Loucy (cell line): ENCODE measurements around the gene NMNAT2.

Source experiments
- H2AFZ ChIP-seq: fragments of 200-600 bp; sonication (generic); 2 replicates; pipeline ENCODE4 v1.6.0; 2016; ENCODE audit warnings: antibody characterized with exemption, mild to moderate bottlenecking, low read length, moderate library complexity
- H3F3A ChIP-seq: fragments of 200-600 bp; 2 replicates; pipeline ENCODE4 v1.6.0; 2016; ENCODE audit warnings: antibody characterized with exemption, low read depth, mild to moderate bottlenecking
- H3K27me3 ChIP-seq: fragments of 200-600 bp; sonication (generic); 2 replicates; pipeline ENCODE4 v1.6.1; 2014; ENCODE audit warnings: low read length, mild to moderate bottlenecking; ENCODE audit not compliant: insufficient read depth, poor library complexity, severe bottlenecking
- H3K36me3 ChIP-seq: fragments of 200-600 bp; sonication (generic); 2 replicates; pipeline ENCODE4 v1.6.1; 2016; ENCODE audit warnings: low read length; ENCODE audit not compliant: insufficient read depth
- H3K4me1 ChIP-seq: fragments of 200-600 bp; sonication (generic); 2 replicates; pipeline ENCODE4 v1.5.1; 2014; ENCODE audit warnings: low read length, mild to moderate bottlenecking; ENCODE audit not compliant: insufficient read depth, poor library complexity, severe bottlenecking
- H3K4me2 ChIP-seq: fragments of 200-600 bp; sonication (generic); 2 replicates; pipeline ENCODE4 v1.6.0; 2014; ENCODE audit warnings: antibody characterized with exemption, low read length, low read depth, mild to moderate bottlenecking; ENCODE audit not compliant: poor library complexity, severe bottlenecking
- H3K4me3 ChIP-seq: fragments of 200-600 bp; sonication (generic); 2 replicates; pipeline ENCODE4 v1.5.1; 2014; ENCODE audit warnings: low read length, mild to moderate bottlenecking, mixed read lengths; ENCODE audit not compliant: poor library complexity, severe bottlenecking
- H3K79me2 ChIP-seq: fragments of 200-600 bp; sonication (generic); 2 replicates; pipeline ENCODE4 v1.6.1; 2014; ENCODE audit warnings: low read length; ENCODE audit not compliant: insufficient read depth
- H3K9ac ChIP-seq: fragments of 200-600 bp; sonication (generic); 2 replicates; pipeline ENCODE4 v1.6.0; 2014; ENCODE audit warnings: mild to moderate bottlenecking, low read depth, low read length, moderate library complexity; ENCODE audit not compliant: poor library complexity, severe bottlenecking
- H3K9me2 ChIP-seq: fragments of 200-600 bp; sonication (generic); replicated peaks from 2 replicates; pipeline ENCODE4 v1.6.1; 2016; ENCODE audit warnings: low read depth, low read length, mixed read lengths
- H3K9me3 ChIP-seq: fragments of 200-600 bp; sonication (generic); 2 replicates; pipeline ENCODE4 v1.6.1; 2014; ENCODE audit warnings: mild to moderate bottlenecking, antibody characterized with exemption, low read length, low read depth; ENCODE audit not compliant: insufficient read depth
- H4K20me1 ChIP-seq: fragments of 200-600 bp; sonication (generic); 2 replicates; pipeline ENCODE4 v1.6.0; 2014; ENCODE audit warnings: antibody characterized with exemption, low read length, mild to moderate bottlenecking; ENCODE audit not compliant: insufficient read depth, poor library complexity, severe bottlenecking
- EZH2phosphoT487 ChIP-seq: fragments of 200-600 bp; IDR thresholded peaks from 2 replicates; pipeline ENCODE4 v1.6.1; 2018; ENCODE audit warnings: antibody characterized with exemption, mild to moderate bottlenecking, moderate library complexity, borderline replicate concordance
- TF ChIP-seq, protein P1 (sequence below): fragments of 200-600 bp; sonication (generic); conservative IDR thresholded peaks from 2 replicates; pipeline ENCODE4 v1.5.1; 2014; ENCODE audit warnings: mild to moderate bottlenecking, antibody characterized with exemption, low read length

NMNAT2 gene

GRCh38 chr1:183360473-183360872 lies 57.7 kb downstream of the NMNAT2 start:
- no peaks in the 10 kb centered on the region for H3K36me3 ChIP-seq
- H3K4me2 ChIP-seq: no peak overlapping the region
- H4K20me1 ChIP-seq: no peaks in the 10 kb centered on the region
- no peaks in the 10 kb centered on the region for H3K27me3 ChIP-seq
- no peaks in the 10 kb centered on the region for H3K9me2 ChIP-seq
- no peak overlapping the region for H2AFZ ChIP-seq
- H3F3A ChIP-seq: no peaks in the 10 kb centered on the region
- no peak overlapping the region for H3K9ac ChIP-seq
- no peaks in the 10 kb centered on the region for H3K79me2 ChIP-seq
- TF ChIP-seq, protein P1, sequence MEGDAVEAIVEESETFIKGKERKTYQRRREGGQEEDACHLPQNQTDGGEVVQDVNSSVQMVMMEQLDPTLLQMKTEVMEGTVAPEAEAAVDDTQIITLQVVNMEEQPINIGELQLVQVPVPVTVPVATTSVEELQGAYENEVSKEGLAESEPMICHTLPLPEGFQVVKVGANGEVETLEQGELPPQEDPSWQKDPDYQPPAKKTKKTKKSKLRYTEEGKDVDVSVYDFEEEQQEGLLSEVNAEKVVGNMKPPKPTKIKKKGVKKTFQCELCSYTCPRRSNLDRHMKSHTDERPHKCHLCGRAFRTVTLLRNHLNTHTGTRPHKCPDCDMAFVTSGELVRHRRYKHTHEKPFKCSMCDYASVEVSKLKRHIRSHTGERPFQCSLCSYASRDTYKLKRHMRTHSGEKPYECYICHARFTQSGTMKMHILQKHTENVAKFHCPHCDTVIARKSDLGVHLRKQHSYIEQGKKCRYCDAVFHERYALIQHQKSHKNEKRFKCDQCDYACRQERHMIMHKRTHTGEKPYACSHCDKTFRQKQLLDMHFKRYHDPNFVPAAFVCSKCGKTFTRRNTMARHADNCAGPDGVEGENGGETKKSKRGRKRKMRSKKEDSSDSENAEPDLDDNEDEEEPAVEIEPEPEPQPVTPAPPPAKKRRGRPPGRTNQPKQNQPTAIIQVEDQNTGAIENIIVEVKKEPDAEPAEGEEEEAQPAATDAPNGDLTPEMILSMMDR: no peak
- no peak for TF ChIP-seq EZH2phosphoT487
- H3K9me3 ChIP-seq: no peaks in the 10 kb centered on the region
- H3K4me1 ChIP-seq: no peaks in the 10 kb centered on the region
- no peak overlapping the region for H3K4me3 ChIP-seq

GRCh38 chr1:183356534-183357182 lies 61.5 kb downstream of the NMNAT2 start:
- no peaks in the 10 kb centered on the region for H3K4me1 ChIP-seq
- H4K20me1 ChIP-seq: no peaks in the 10 kb centered on the region

GRCh38 chr1:183355797-183356196 lies 62.4 kb downstream of the NMNAT2 start:
- Histone ChIP-seq H2AFZ (no peak overlapping the region), H3K27me3 (no peaks in the 10 kb centered on the region), H4K20me1 (no peaks in the 10 kb centered on the region), H3K4me3 (no peak overlapping the region), H3K36me3 (no peaks in the 10 kb centered on the region), H3K79me2 (no peaks in the 10 kb centered on the region), H3K4me2 (no peak overlapping the region), H3K4me1 (no peaks in the 10 kb centered on the region), H3K9me3 (no peaks in the 10 kb centered on the region), H3F3A (no peaks in the 10 kb centered on the region), H3K9me2 (no peaks in the 10 kb centered on the region), H3K9ac (no peak overlapping the region)
- TF ChIP-seq, protein P1: no peak
- no peak for TF ChIP-seq EZH2phosphoT487

More at GRCh38 chr1:183356534-183357182, 61.5 kb downstream of the NMNAT2 start:
- H3K4me3 ChIP-seq: no peak overlapping the region
- H3K9ac ChIP-seq: no peak overlapping the region
- H3K9me2 ChIP-seq: no peaks in the 10 kb centered on the region
- H3K36me3 ChIP-seq: no peaks in the 10 kb centered on the region
- H3K79me2 ChIP-seq: no peaks in the 10 kb centered on the region
- no peak overlapping the region for H2AFZ ChIP-seq
- H3F3A ChIP-seq: no peaks in the 10 kb centered on the region
- H3K4me2 ChIP-seq: no peak overlapping the region
- H3K27me3 ChIP-seq: no peaks in the 10 kb centered on the region
- H3K9me3 ChIP-seq: no peaks in the 10 kb centered on the region
- TF ChIP-seq, protein P1: no peak
- no peak for TF ChIP-seq EZH2phosphoT487
